Nephron (organoid): ENCODE measurements around the gene SLC44A1.

Experiments used
- H3K27ac Mint-ChIP-seq, 3 experiments: 2 replicates each; pipeline ENCODE4 v1.8.0; 2020; ENCODE audit warnings: mixed read lengths in 3 of 3, mild to moderate bottlenecking in 2 of 3, moderate library complexity in 1 of 3
- H3K27me3 Mint-ChIP-seq: 2 replicates; pipeline ENCODE4 v1.8.0; 2021; ENCODE audit warnings: low read depth, mild to moderate bottlenecking, moderate library complexity, mixed read lengths
- H3K36me3 Mint-ChIP-seq: 2 replicates; pipeline ENCODE4 v1.8.0; 2020; ENCODE audit warnings: low read depth, mixed read lengths
- H3K4me1 Mint-ChIP-seq: 2 replicates; pipeline ENCODE4 v1.8.0; 2020; ENCODE audit warnings: mixed read lengths
- H3K4me3 Mint-ChIP-seq, 3 experiments: 2 replicates each; pipeline ENCODE4 v1.8.0; 2020; ENCODE audit warnings: mild to moderate bottlenecking in 3 of 3, mixed read lengths in 3 of 3, moderate library complexity in 2 of 3
- H3K9me3 Mint-ChIP-seq: 2 replicates; pipeline ENCODE4 v1.8.0; 2020; ENCODE audit warnings: mixed read lengths
- TF ChIP-seq, protein P1 (sequence below), 3 experiments: fragments of 200-600 bp; sonication (generic); IDR thresholded peaks; one replicate each; pipeline ENCODE4 v1.5.0; 2021; ENCODE audit warnings: antibody characterized with exemption in 3 of 3; ENCODE audit not compliant: unreplicated experiment in 3 of 3

The SLC44A1 gene

DNA sequence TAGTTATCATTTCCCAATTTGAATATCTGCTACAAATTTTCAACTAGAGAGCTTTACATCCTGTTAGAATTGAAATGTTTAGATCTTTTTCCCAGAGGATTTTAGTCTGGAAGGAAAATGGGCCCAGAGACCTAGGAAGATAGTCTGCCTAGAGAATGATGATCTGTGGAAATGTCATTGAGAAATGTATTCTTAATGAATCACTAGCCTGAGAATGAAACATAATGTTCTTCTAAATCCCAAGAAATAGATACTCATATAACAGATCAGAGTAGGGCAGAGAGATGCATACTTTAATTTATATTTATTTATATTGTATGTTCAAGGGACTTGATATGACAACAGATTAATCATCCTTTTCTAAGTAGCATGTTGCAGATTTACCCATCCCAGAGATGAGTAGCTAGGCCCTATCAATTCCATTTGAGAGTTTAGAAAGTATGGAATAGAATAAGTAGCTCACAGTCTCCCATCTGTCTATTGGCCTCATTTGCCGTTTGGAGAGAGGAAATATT, 25.1 kb upstream of the SLC44A1 start:
- peaks cover 6% of the 10 kb centered on the region for H3K27me3 Mint-ChIP-seq

DNA sequence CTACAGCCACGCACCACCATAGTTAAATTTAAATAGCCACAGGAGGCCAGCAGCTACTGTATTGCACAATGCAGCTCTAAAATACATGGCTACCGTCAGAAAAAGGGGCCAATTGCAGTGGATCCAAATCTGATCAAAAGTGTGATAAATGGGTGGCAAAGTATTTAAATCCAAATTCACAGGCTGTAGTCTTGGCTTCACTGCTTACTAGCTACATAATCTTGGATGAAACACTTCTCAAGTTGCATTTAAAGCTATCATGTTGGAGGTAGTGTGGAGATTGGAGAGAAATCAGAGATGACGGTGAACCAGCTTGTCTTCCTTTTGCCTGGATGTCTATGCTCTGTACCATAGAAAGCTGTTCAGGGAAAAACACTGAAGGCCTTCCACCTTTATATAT, 24.0 kb upstream of the SLC44A1 start:
- H3K27me3 Mint-ChIP-seq = peaks cover 6% of the 10 kb centered on the region
- TF ChIP-seq, protein P1, sequence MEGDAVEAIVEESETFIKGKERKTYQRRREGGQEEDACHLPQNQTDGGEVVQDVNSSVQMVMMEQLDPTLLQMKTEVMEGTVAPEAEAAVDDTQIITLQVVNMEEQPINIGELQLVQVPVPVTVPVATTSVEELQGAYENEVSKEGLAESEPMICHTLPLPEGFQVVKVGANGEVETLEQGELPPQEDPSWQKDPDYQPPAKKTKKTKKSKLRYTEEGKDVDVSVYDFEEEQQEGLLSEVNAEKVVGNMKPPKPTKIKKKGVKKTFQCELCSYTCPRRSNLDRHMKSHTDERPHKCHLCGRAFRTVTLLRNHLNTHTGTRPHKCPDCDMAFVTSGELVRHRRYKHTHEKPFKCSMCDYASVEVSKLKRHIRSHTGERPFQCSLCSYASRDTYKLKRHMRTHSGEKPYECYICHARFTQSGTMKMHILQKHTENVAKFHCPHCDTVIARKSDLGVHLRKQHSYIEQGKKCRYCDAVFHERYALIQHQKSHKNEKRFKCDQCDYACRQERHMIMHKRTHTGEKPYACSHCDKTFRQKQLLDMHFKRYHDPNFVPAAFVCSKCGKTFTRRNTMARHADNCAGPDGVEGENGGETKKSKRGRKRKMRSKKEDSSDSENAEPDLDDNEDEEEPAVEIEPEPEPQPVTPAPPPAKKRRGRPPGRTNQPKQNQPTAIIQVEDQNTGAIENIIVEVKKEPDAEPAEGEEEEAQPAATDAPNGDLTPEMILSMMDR (IDR thresholded peaks at IDR 0.05; ENCODE audit: unreplicated experiment in 3 of 3) = no peak
- peaks cover 19% of the 10 kb centered on the region for H3K36me3 Mint-ChIP-seq
- no peak overlapping the region for H3K4me3 Mint-ChIP-seq
- H3K4me1 Mint-ChIP-seq = peaks cover 8% of the 10 kb centered on the region
- no peak overlapping the region for H3K27ac Mint-ChIP-seq
- peaks cover 32% of the 10 kb centered on the region for H3K9me3 Mint-ChIP-seq

More for the DNA sequence above, 25.1 kb upstream of the SLC44A1 start:
- Mint-ChIP-seq H3K9me3 (peaks cover 27% of the 10 kb centered on the region), H3K36me3 (peaks cover 15% of the 10 kb centered on the region), H3K4me1 (peaks cover 8% of the 10 kb centered on the region), H3K27ac (no peak overlapping the region), H3K4me3 (no peak overlapping the region)
- TF ChIP-seq, protein P1 (IDR thresholded peaks at IDR 0.05; ENCODE audit: unreplicated experiment in 3 of 3) = no peak

- H3K9me3 Mint-ChIP-seq = peaks cover 36% of the 10 kb centered on the region
- H3K4me3 Mint-ChIP-seq = no peak overlapping the region
Measured at GRCh38 chr9:105223544-105224140, 20.8 kb upstream of the SLC44A1 start.

GRCh38 chr9:105226055-105226454, 18.4 kb upstream of the SLC44A1 start:
- no peak overlapping the region for H3K27ac Mint-ChIP-seq
- H3K4me3 Mint-ChIP-seq = no peak overlapping the region
- peaks cover 36% of the 10 kb centered on the region for H3K9me3 Mint-ChIP-seq
- H3K36me3 Mint-ChIP-seq = peaks cover 22% of the 10 kb centered on the region
- TF ChIP-seq, protein P1 (IDR thresholded peaks at IDR 0.05; ENCODE audit: unreplicated experiment in 3 of 3) = no peak
- H3K4me1 Mint-ChIP-seq = no peaks in the 10 kb centered on the region
- H3K27me3 Mint-ChIP-seq = no peaks in the 10 kb centered on the region

More at GRCh38 chr9:105223544-105224140, 20.8 kb upstream of the SLC44A1 start:
- Mint-ChIP-seq H3K27ac (no peak overlapping the region), H3K36me3 (peaks cover 22% of the 10 kb centered on the region), H3K4me1 (no peaks in the 10 kb centered on the region), H3K27me3 (no peaks in the 10 kb centered on the region)
- TF ChIP-seq, protein P1 (IDR thresholded peaks at IDR 0.05; ENCODE audit: unreplicated experiment in 3 of 3) = no peak

DNA sequence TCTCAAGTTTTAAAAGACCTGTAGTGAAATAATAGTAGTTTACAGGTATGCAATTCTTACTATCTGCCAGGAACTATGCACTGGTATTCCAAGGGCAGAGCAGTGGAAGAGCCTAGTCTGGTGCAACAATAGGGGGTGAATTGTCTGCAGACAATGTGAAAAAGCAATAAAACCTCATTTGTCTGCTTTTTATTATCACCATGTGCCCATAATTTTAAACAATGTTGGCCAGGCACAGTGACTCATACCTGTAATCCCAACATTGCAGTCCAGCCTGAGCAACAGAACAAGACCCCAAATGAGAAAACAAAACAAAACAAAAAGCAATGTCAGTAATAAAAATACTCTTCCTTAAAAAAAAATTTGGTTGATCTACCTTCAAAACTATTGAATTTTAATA, 12.2 kb upstream of the SLC44A1 start:
- H3K27ac Mint-ChIP-seq = no peak overlapping the region
- H3K4me3 Mint-ChIP-seq = no peak overlapping the region
- peaks cover 2% of the 10 kb centered on the region for H3K27me3 Mint-ChIP-seq
- no peaks in the 10 kb centered on the region for H3K36me3 Mint-ChIP-seq
- H3K4me1 Mint-ChIP-seq = peaks cover 6% of the 10 kb centered on the region
- TF ChIP-seq, protein P1 (IDR thresholded peaks at IDR 0.05; ENCODE audit: unreplicated experiment in 3 of 3) = no peak
- no peaks in the 10 kb centered on the region for H3K9me3 Mint-ChIP-seq

DNA sequence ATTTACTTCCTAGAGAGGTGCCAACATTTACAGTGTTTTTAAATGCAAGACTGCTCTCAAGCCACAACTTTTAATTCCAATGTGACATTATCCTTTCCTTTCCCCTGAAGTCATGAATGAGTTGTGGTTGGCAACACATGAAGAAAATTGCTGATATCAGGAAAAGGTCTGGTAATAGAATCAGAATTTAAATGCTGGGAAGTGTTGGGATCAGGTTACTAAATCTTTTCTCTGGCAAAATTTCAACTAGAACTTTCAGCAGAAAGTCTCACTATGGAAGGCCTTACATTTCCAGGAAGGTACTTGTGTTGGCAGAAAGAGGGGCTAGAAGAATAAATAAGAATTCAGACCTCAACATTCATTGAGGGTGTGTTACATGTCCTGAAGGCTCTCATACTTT, 10.6 kb upstream of the SLC44A1 start:
- peaks cover 4% of the 10 kb centered on the region for H3K27me3 Mint-ChIP-seq
- H3K4me1 Mint-ChIP-seq = peaks cover 6% of the 10 kb centered on the region
- H3K9me3 Mint-ChIP-seq = no peaks in the 10 kb centered on the region
- no peak overlapping the region for H3K27ac Mint-ChIP-seq
- no peak overlapping the region for H3K4me3 Mint-ChIP-seq
- H3K36me3 Mint-ChIP-seq = no peaks in the 10 kb centered on the region
- TF ChIP-seq, protein P1 (IDR thresholded peaks at IDR 0.05; ENCODE audit: unreplicated experiment in 3 of 3) = no peak
